ENCODE measurements around the gene LYRM1.
"Not testable (repeated sequence)": the region's sequence is repeated elsewhere in the genome, so short reads cannot be mapped to it uniquely, and the experiment has no call there.

LYRM1 gene

GRCh38 chr16:20957153-20957552 lies 56.6 kb downstream of the LYRM1 start:
- no peak for DNase-seq (ENCODE audit: low read depth, low spot score)

GRCh38 chr16:20960899-20961298 lies 60.3 kb downstream of the LYRM1 start:
- DNase-seq (ENCODE audit: low read depth, low spot score) = no peak
- no peak overlapping the region for H3K27ac ChIP-seq

More at GRCh38 chr16:20957153-20957552, 56.6 kb downstream of the LYRM1 start:
- H3K27ac ChIP-seq = no peak overlapping the region

GRCh38 chr16:20968765-20969164 lies 68.2 kb downstream of the LYRM1 start:
- no peak for DNase-seq (ENCODE audit: low read depth, low spot score)
- peak overlapping the region; percentile 64 for H3K27ac ChIP-seq

GRCh38 chr16:20969386-20969785 lies 68.8 kb downstream of the LYRM1 start:
- peak overlapping the region; percentile 64 for H3K27ac ChIP-seq
- DNase-seq (ENCODE audit: low read depth, low spot score) = peak; percentile 39

- peak overlapping the region; percentile 64 for H3K27ac ChIP-seq
Observed at GRCh38 chr16:20971401-20971800, 70.8 kb downstream of the LYRM1 start.

GRCh38 chr16:20973201-20973600 lies 72.6 kb downstream of the LYRM1 start:
- peak overlapping the region; percentile 64 for H3K27ac ChIP-seq
- not testable (repeated sequence) for DNase-seq (ENCODE audit: low read depth, low spot score)

More at GRCh38 chr16:20971401-20971800, 70.8 kb downstream of the LYRM1 start:
- peak; percentile 72 for DNase-seq (ENCODE audit: low read depth, low spot score)
